Retinal pigment epithelial cell (primary cell): ENCODE results near the gene GRXCR1.

Experiments used
- DNase-seq: peaks from one replicate; pipeline ENCODE4 v3.0.0-alpha.2; 2010; ENCODE audit warnings: low read depth
- H3K4me3 ChIP-seq: 2 replicates; pipeline ENCODE4 v1.5.1; 2011; ENCODE audit warnings: mild to moderate bottlenecking, low read length, control low read depth, moderate library complexity
- CTCF ChIP-seq: conservative IDR thresholded peaks from 2 replicates; pipeline ENCODE4 v1.5.1; 2011; ENCODE audit warnings: low read depth, low read length, control low read depth, inconsistent platforms

The GRXCR1 gene

GRCh38 chr4:42871671-42872290, 20.7 kb upstream of the GRXCR1 start:
- DNase-seq, result no peak
- no peak overlapping the region for H3K4me3 ChIP-seq
- TF ChIP-seq CTCF, result no peak

- no peak for DNase-seq
- TF ChIP-seq CTCF, result no peak
- H3K4me3 ChIP-seq, result no peak overlapping the region
These were observed 13.7 kb upstream of the GRXCR1 start for GRCh38 chr4:42878863-42879262.

GRCh38 chr4:42881253-42881652, 11.3 kb upstream of the GRXCR1 start:
- H3K4me3 ChIP-seq, result no peak overlapping the region
- DNase-seq, result no peak
- no peak for TF ChIP-seq CTCF

- TF ChIP-seq CTCF, result no peak
- no peak for DNase-seq
- H3K4me3 ChIP-seq, result no peak overlapping the region
These were observed 869 bp upstream of the GRXCR1 start for GRCh38 chr4:42891644-42892043.

- TF ChIP-seq CTCF, result no peak
- no peak overlapping the region for H3K4me3 ChIP-seq
- no peak for DNase-seq
These were observed 2.9 kb downstream of the GRXCR1 start for GRCh38 chr4:42895452-42895851.

GRCh38 chr4:42904986-42905385, 12.5 kb downstream of the GRXCR1 start:
- no peak for DNase-seq
- TF ChIP-seq CTCF, result no peak
- no peak overlapping the region for H3K4me3 ChIP-seq

GRCh38 chr4:42905591-42905990, 13.1 kb downstream of the GRXCR1 start:
- no peak for DNase-seq
- no peak overlapping the region for H3K4me3 ChIP-seq
- no peak for TF ChIP-seq CTCF
